Fibroblast of skin of left quadriceps (primary cell): ENCODE results near the gene PHGDH.

Source experiments
- DNase-seq, 2 experiments: peaks; one replicate each; pipeline ENCODE4 v3.0.0-alpha.2; 2013; ENCODE audit warnings: low read depth in 2 of 2

PHGDH gene

GRCh38 chr1:119790451-119791198 is 78.9 kb downstream of the PHGDH start:
- DNase-seq: no peak

- no peak for DNase-seq
Measured at GRCh38 chr1:119791377-119791776, 79.6 kb downstream of the PHGDH start.
